GM12878 (cell line): ENCODE results near the gene NTRK3. TPM values are rescaled to one million over a fixed set of nuclear protein-coding genes. Genes with fewer than 3 reads are reported as not detected.

Source experiments
- ATAC-seq: fragments of 200-7000 bp; cut with Tn5 transposase; 3 replicates; pipeline ENCODE4 v1.9.1; 2020; ENCODE audit warnings: mild to moderate bottlenecking, moderate library complexity
- BruUV-seq: library from RNA; stranded (reverse); fragments of 400-500 nt; replicated peaks from 2 replicates; lab custom pipeline; 2021; lab: Mats Ljungman, UMichigan
- CTCF ChIA-PET: fragments of 300-600 bp; sonication (Branson Sonifier 250); formaldehyde crosslinking; extraction: SDS; loops from one replicate; lab custom pipeline; 2021; ENCODE audit warnings: inconsistent platforms; lab: Yijun Ruan, JAX
- POLR2A ChIA-PET: fragments of 350-600 bp; formaldehyde crosslinking; extraction: SDS; loops from one replicate; lab custom pipeline; 2021; ENCODE audit warnings: inconsistent platforms; lab: Charles Lee
- RAD21 ChIA-PET: fragments of 300-600 bp; sonication (Branson Sonifier 250); formaldehyde crosslinking; loops from one replicate; lab custom pipeline; 2023; ENCODE audit warnings: antibody characterized with exemption; ENCODE audit not compliant: unreplicated experiment; lab: Charles Lee
- SMC1A ChIA-PET: fragments of 300-600 bp; sonication (Branson Sonifier 250); formaldehyde crosslinking; loops from one replicate; lab custom pipeline; 2023; ENCODE audit not compliant: unreplicated experiment, uncharacterized antibody; lab: Charles Lee
- DNase-seq: peaks from one replicate; pipeline ENCODE4 v3.0.0-alpha.2; 2011; ENCODE audit warnings: low read depth, low spot score
- FAIRE-seq: peaks from 3 replicates; lab custom pipeline; 2011; peaks lifted over from hg19 to GRCh38; lab: Jason Lieb, UNC
- H2AFZ ChIP-seq: 2 replicates; pipeline ENCODE4 v1.6.0; 2011; ENCODE audit warnings: low read depth, low read length, control low read depth; ENCODE audit not compliant: control insufficient read depth
- H3K27ac ChIP-seq: 2 replicates; pipeline ENCODE4 v1.5.1; 2011; ENCODE audit warnings: control low read depth; ENCODE audit not compliant: control insufficient read depth, insufficient read depth
- H3K27me3 ChIP-seq, 2 experiments: replicated peaks in 1 of 2; 2 replicates each; pipeline versions ENCODE4 v1.6.0 to v1.6.1; 2011; ENCODE audit warnings: low read length in 1 of 2; ENCODE audit not compliant: control insufficient read depth in 2 of 2, insufficient read depth in 2 of 2
- H3K36me3 ChIP-seq, 2 experiments: 2 replicates each; pipeline ENCODE4 v1.5.1; 2011; ENCODE audit warnings: low read length in 1 of 2; ENCODE audit not compliant: control insufficient read depth in 2 of 2, insufficient read depth in 2 of 2
- H3K4me1 ChIP-seq: 2 replicates; pipeline ENCODE4 v1.6.1; 2011; ENCODE audit warnings: mild to moderate bottlenecking, low read length, moderate library complexity, mixed read lengths; ENCODE audit not compliant: control insufficient read depth, insufficient read depth
- H3K4me2 ChIP-seq: 2 replicates; pipeline ENCODE4 v1.6.0; 2011; ENCODE audit warnings: control low read depth; ENCODE audit not compliant: control insufficient read depth, insufficient read depth
- H3K4me3 ChIP-seq: fragments of 200-600 bp; sonication (generic); 2 replicates; pipeline ENCODE4 v1.5.1; 2016
- H3K79me2 ChIP-seq: 2 replicates; pipeline ENCODE4 v1.6.0; 2011; ENCODE audit warnings: low read length; ENCODE audit not compliant: control insufficient read depth, insufficient read depth
- H3K9ac ChIP-seq: 2 replicates; pipeline ENCODE4 v1.8.0; 2011; ENCODE audit warnings: low read length, control low read depth, mixed read lengths; ENCODE audit not compliant: control insufficient read depth, insufficient read depth
- H3K9me3 ChIP-seq: replicated peaks from 3 replicates; pipeline ENCODE4 v1.5.1; 2011; ENCODE audit warnings: mild to moderate bottlenecking, low read length; ENCODE audit not compliant: control insufficient read depth, insufficient read depth
- H4K20me1 ChIP-seq: 2 replicates; pipeline ENCODE4 v1.6.0; 2011; ENCODE audit not compliant: control insufficient read depth, insufficient read depth
- BCL11A ChIP-seq: IDR thresholded peaks from 2 replicates; pipeline ENCODE4 v1.6.1; 2011; ENCODE audit warnings: low read depth, low read length
- CBX5 ChIP-seq: sonication (generic); IDR thresholded peaks from 2 replicates; pipeline ENCODE4 v1.6.1; 2016; ENCODE audit warnings: low read depth, moderate library complexity, mild to moderate bottlenecking, inconsistent platforms
- FOXM1 ChIP-seq: IDR thresholded peaks from 2 replicates; pipeline ENCODE4 v1.6.1; 2012; ENCODE audit warnings: low read depth, mild to moderate bottlenecking, inconsistent platforms, low read length, moderate library complexity
- IKZF2 ChIP-seq, 2 experiments: fragments of 450-650 bp; IDR thresholded peaks; 2 replicates each; pipeline ENCODE4 v1.6.1; 2017; ENCODE audit warnings: mild to moderate bottlenecking in 2 of 2, moderate library complexity in 2 of 2
- MYB ChIP-seq: fragments of 150-350 bp; IDR thresholded peaks from 2 replicates; pipeline ENCODE4 v1.6.1; 2014; ENCODE audit warnings: mild to moderate bottlenecking, low read depth, low read length, borderline replicate concordance
- POLR2AphosphoS5 ChIP-seq: IDR thresholded peaks from 2 replicates; pipeline ENCODE4 v1.6.1; 2011; ENCODE audit warnings: mild to moderate bottlenecking, low read length, inconsistent platforms
- SIX5 ChIP-seq: IDR thresholded peaks from 2 replicates; pipeline ENCODE4 v1.6.1; 2011; ENCODE audit warnings: mild to moderate bottlenecking, low read depth, low read length, moderate library complexity; ENCODE audit not compliant: severe bottlenecking
- SRF ChIP-seq, 2 experiments: IDR thresholded peaks; 2 replicates each; pipeline ENCODE4 v1.6.1; 2011; ENCODE audit warnings: low read depth in 2 of 2, low read length in 2 of 2, mild to moderate bottlenecking in 1 of 2, moderate library complexity in 1 of 2
- STAT3 ChIP-seq: IDR thresholded peaks from 2 replicates; pipeline ENCODE4 v1.6.1; 2011; ENCODE audit warnings: low read depth, low read length, improper control_type of control experiment
- WGBS: methylation state at CpG from one replicate; pipeline ENCODE4 v1.1.6; 2016; ENCODE audit warnings: low lambda C conversion rate; ENCODE audit not compliant: insufficient replicate concordance, insufficient coverage; ENCODE audit errors: missing lambda C conversion rate; 5-methylcytosine and 5-hydroxymethylcytosine counted together
- in situ Hi-C: fragments of 300-500 bp; cut with MboI; formaldehyde crosslinking; loops from 9 replicates; pipeline ENCODE4 v1.14.3; 2018; ENCODE audit warnings: mixed read lengths
- intact Hi-C: fragments of 100-400 bp; cut with micrococcal nuclease; formaldehyde crosslinking; loops from one replicate; pipeline ENCODE4 v1.14.2; 2022; ENCODE audit not compliant: unreplicated experiment
- polyA plus RNA-seq, 11 experiments: library from polyadenylated mRNA; depleted of rRNA in 4 of 11; unstranded in 6 of 11; stranded (reverse) in 5 of 11; fragments of >200 nt; fragmentation: Nextera tagmentation in 4 of 11; fragmentation: Illumina TruSeq in 1 of 11; extraction: Ambion mirVana in 4 of 11; extraction: Trizol in 1 of 11; gene quantifications; 1 replicate in 1 of 11; 2 replicates in 10 of 11; pipeline versions ENCODE4 v1.2.1 to v1.2.3, GENCODE V29; 2011 to 2016; ENCODE audit warnings: inconsistent platforms in 2 of 11, missing spikeins in 2 of 11, low read depth in 1 of 11
- total RNA-seq, 4 experiments: library from RNA; depleted of rRNA in 3 of 4; stranded (reverse); fragments of >200 nt in 3 of 4; fragmentation: Illumina TruSeq in 1 of 4; extraction: Trizol in 1 of 4; gene quantifications; 2 replicates each; pipeline versions ENCODE4 v1.2.1 to v1.2.3, GENCODE V29; 2013 to 2021
- TF ChIP-seq, protein P1 (sequence below): fragments of 450-650 bp; IDR thresholded peaks from 2 replicates; pipeline ENCODE4 v1.6.1; 2017; ENCODE audit warnings: mild to moderate bottlenecking, moderate library complexity

Gene NTRK3
- total and polyA plus RNA-seq, 10 of the 15 experiments (the other 5 are each of a cell fraction or from before 2014, with no cell fraction given) = not detected

DNA sequence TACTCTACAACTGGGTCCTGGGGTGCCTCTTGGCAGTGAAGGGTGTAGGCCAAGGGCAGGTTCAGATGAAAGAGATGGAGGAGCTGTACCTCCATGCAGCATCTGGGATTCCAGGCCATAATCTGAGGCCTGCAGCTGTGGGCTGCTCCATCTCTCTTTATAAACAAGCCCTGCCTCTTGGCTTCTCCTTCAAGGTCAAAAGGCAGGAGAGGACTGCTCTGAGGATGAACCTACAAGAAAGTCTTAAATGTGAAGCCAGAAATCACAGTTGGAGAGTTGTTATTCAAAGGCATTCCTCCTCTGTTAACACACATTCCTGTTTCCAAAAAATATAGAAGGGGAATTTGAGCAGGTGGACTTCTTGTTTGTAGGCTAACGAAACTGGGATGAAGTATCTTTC, 355.5 kb downstream of the NTRK3 start:
- no TSS peak for BruUV-seq
- intact Hi-C loops (no loop called here), in situ Hi-C loops (no loop called here)
- H3K4me2 ChIP-seq = no peak overlapping the region
- no peak for DNase-seq
- no peak for FAIRE-seq
- H4K20me1 ChIP-seq = no peaks in the 10 kb centered on the region
- CTCF ChIA-PET = no interaction called here
- H3K4me1 ChIP-seq = no peaks in the 10 kb centered on the region
- no peak overlapping the region for H3K27ac ChIP-seq
- no peak overlapping the region for H3K4me3 ChIP-seq
- RAD21 ChIA-PET = no interaction called here
- no peak overlapping the region for H3K9ac ChIP-seq
- H3K27me3 ChIP-seq = no peaks in the 10 kb centered on the region
- POLR2A ChIA-PET = no interaction called here
- 0% methylated on average over 1 of the region's 1 CpG for WGBS
- SMC1A ChIA-PET = no interaction called here
- no peak for TF ChIP-seq FOXM1
- TF ChIP-seq BCL11A = no peak
- TF ChIP-seq CBX5 = no peak
- TF ChIP-seq, protein P1, sequence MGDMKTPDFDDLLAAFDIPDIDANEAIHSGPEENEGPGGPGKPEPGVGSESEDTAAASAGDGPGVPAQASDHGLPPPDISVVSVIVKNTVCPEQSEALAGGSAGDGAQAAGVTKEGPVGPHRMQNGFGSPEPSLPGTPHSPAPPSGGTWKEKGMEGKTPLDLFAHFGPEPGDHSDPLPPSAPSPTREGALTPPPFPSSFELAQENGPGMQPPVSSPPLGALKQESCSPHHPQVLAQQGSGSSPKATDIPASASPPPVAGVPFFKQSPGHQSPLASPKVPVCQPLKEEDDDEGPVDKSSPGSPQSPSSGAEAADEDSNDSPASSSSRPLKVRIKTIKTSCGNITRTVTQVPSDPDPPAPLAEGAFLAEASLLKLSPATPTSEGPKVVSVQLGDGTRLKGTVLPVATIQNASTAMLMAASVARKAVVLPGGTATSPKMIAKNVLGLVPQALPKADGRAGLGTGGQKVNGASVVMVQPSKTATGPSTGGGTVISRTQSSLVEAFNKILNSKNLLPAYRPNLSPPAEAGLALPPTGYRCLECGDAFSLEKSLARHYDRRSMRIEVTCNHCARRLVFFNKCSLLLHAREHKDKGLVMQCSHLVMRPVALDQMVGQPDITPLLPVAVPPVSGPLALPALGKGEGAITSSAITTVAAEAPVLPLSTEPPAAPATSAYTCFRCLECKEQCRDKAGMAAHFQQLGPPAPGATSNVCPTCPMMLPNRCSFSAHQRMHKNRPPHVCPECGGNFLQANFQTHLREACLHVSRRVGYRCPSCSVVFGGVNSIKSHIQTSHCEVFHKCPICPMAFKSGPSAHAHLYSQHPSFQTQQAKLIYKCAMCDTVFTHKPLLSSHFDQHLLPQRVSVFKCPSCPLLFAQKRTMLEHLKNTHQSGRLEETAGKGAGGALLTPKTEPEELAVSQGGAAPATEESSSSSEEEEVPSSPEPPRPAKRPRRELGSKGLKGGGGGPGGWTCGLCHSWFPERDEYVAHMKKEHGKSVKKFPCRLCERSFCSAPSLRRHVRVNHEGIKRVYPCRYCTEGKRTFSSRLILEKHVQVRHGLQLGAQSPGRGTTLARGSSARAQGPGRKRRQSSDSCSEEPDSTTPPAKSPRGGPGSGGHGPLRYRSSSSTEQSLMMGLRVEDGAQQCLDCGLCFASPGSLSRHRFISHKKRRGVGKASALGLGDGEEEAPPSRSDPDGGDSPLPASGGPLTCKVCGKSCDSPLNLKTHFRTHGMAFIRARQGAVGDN = no peak
- no peak for TF ChIP-seq POLR2AphosphoS5
- TF ChIP-seq STAT3 = no peak
- TF ChIP-seq MYB = no peak
- TF ChIP-seq SRF (IDR thresholded peaks at IDR 0.05; ENCODE audit: low read depth in 2 of 2, low read length in 2 of 2) = no peak
- TF ChIP-seq IKZF2 (IDR thresholded peaks at IDR 0.05) = no peak
- no peak for TF ChIP-seq SIX5
- H2AFZ ChIP-seq = no peak overlapping the region
- no peaks in the 10 kb centered on the region for H3K9me3 ChIP-seq
- no peak for ATAC-seq
- no peaks in the 10 kb centered on the region for H3K79me2 ChIP-seq
- no peaks in the 10 kb centered on the region for H3K36me3 ChIP-seq
